NCI-H345 treated with DMSO at 0.1 percent for 48 hours (cell line): ENCODE measurements around the gene PARS2.

Experiments used
- DNase-seq: peaks from one replicate; lab custom pipeline; 2025; ENCODE audit not compliant: unreplicated experiment; lab: John Stamatoyannopoulos, UW

Gene PARS2

DNA sequence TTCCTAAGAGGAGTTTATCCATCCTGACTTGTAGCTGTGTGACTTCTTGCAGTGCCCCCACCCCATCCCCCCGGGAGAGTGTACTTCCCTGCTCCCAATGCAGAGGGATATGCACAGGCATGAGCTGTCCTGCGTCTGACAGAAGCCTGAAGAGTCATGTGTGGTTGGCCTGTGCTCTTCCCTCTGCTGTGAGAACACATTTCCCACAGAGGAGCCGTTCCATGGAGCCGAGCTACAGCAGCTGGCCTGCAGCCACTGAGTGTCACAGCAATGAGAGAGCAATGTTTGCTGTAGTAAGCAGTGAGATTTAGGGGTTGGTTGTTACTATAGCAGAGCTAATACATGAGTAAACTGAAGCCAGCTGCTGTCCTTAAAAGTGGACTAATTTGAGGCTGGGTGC is 22.0 kb downstream of the PARS2 start:
- no peak for DNase-seq

DNA sequence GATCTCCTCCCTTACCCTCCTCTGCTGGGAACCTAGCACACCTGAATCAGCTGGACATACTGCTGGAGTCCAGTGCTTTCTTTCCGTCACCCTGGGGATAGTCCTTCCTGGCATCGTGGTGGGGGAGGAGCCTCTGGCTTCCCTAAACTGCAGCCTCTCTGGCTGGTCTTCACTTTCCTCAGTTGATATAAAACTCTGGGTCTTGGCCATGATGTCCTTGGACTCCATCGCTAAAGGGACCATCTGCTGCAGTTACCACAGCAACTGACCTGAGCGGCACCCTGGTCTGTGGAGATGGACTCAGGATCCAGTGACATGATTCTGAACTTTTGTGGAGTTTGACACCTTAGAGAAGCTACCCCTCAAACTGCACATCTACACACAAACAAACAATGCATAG is 22.8 kb downstream of the PARS2 start:
- no peak for DNase-seq

DNA sequence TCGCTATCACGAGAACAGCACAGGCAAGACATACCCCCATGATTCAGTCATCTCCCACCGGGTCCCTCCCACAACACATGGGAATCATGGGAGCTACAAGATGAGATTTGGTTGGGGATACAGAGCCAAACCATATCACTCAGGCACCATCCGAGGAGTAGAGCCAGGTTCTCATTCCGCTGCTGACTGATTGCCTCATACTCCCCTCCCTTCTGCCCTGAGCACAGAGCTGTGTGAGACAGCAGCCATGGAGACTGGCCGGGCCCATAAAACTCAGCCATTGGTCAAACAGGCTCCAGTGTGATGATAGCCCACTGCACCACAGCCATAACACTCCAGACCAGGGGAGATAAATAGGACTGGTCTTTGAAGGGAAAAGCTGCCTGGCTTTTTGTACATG is 26.1 kb downstream of the PARS2 start:
- DNase-seq, result no peak

DNA sequence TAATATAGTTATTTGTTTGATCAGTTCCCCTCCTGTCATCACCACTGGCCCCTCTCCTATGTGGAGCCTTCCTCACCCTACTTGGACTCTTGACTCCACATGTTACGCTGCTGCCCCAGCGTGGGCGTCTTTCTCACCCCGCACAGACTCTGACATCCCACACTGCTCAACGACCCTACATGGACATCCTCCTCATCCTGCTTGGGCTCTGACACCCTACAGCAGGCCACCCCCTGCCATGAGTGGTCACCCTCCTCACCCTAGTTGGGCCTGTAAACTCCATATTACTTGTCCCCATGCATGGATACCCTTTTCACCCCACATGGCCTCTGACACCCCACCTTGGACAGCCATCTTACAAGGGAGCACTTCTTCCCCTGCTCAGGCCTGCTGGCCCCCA is 27.6 kb downstream of the PARS2 start:
- DNase-seq, result no peak

DNA sequence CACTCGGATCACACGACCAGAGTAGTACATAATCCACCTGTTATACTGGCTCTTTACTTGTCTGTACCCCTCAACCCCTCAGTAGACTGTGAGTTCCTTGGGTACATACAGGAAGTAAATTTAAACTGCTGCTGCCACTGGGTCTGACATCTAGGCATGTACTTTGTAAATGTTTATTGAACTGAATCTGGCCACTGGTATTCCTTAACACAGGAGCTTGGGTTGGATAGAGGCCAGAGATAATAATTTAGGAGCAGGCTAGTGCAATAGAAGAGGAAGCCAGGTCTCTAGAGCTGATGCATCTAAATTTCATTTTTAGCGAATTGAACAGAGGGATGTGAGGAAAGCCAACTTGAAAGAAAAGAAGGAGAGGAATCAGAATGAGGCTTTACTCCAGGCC is 36.3 kb downstream of the PARS2 start:
- no peak for DNase-seq

DNA sequence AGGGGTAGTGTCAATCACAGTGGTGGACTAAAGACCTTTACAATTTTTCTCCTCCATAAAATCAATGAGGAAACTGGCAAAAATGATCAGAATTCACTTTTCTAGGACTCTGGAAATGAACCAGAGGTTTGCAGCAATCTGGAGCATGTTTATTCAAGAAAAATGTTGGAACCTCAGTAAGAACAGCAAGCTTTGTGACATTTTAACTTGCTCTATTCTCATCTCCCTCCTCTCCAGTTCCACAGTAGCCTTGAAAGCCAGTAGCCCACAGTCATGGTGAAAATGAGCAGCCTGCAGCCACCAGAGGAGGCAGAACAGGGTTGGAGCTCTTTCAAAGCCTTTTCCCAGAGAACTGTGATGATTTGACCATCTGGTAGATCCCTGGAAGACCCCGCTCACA is 39.6 kb downstream of the PARS2 start:
- no peak for DNase-seq

DNA sequence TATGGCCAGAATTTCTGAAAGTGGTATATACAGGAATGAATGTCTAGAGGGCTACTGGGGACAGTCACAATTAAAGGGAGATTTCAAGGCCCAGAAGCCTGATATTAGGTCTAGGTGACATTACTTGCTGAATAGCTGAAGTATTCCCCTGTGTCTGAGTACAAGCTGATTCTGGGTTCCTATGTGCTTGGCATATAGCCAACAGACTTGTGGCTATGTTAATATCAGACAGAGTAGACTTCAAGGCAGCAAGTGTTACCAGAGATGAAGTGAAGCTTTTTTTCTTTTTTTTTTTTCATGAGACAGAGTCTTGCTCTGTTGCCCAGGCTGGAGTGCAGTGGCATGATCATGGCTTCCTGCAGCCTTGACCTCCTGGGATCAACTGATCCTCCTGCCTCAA is 40.3 kb downstream of the PARS2 start:
- DNase-seq, result no peak

DNA sequence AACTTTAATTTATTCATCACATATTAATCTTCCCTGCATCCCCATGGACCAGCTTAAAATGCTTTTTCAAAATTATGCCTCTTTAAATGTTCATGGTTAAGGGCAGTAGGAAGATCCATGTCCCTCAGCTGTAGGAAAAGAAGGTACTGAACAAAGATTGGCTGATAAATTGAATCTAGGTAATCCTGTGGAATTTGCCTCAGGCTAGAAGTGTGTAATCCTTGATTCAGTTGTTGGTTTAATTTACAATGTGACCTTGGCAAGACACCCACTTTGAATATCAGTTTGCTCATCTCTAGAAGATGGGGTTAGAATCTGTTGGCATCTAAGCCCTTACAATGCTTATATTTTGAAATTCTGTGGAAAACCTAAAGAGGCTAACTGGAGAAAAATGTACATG is 42.6 kb downstream of the PARS2 start:
- no peak for DNase-seq

DNA sequence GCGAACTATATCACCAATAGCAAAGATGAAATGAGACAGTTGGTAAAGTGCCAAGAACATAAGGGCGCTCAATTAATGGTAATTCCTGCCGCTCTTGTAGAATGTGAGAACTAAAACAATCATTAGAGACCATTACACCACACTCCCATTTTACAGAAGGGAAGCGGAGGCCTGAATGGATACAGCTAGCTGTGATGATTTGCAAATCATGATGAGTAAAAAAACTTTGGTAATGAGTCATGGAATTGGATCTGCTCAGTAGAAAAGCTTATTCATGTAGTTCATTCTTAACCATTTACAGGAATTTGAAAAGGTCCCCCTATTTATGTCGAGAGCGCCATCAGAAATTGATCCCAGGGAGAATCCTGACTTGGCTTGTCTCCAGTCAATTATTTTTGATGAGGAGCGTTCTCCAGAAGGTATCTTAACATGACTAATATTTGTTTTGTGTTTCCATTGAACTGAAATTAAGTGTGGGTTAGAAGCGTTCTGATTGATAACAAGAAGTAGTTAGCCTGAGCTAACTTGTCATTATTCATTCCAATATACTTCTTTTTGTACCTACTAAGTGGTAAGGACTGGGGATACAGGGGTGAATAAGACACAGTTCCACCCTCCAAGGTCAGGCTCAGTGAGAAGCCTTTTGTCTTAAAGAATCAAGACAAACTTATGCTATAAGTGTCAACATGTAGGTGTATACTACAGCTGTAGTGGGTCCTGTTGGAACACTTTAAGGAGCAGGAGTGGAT is 47.9 kb downstream of the PARS2 start:
- DNase-seq, result no peak

DNA sequence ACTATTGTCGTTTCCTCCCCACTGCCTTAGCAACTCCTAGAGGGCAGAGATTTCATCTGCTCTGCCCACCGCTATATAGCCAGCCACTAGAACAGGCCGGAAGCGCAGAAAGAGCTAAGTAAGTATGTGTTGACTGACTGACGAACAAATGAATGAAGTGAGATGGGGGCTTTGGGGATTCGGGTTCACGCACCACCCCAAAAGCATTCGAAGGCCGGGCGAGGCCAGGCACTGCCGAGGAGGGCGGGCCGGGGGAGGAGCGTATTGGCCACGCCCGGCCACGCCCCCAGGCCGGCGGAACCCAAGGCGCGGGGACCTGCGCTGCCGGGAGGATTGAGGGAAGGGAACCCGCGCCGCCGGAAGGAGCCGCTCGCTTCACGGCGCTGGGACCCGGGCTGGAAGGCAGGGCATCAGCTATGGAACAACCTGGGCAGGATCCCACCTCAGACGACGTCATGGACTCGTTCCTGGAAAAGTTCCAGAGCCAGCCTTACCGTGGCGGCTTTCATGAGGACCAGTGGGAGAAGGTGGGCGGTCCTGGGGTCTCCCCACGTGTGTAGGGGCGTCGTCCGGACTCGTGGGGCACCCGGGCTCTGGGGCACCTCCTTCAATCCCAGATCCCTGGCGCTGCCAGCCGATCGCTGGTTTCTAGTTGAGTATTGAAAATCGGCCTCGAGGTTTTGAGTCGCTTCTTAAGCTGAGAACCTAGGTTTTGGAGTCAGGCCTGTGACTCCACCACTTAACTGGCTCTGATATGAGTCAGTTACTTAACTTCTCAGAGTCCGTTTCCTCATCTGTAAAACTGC is 48.6 kb downstream of the PARS2 start, which contains the start of gene TTC4:
TSS of gene TTC4 (plus strand) at position 369 of the 806 bp plus-strand sequence. CDS start at position 417, 48 bp downstream.
- DNase-seq, result peak; percentile 60

DNA sequence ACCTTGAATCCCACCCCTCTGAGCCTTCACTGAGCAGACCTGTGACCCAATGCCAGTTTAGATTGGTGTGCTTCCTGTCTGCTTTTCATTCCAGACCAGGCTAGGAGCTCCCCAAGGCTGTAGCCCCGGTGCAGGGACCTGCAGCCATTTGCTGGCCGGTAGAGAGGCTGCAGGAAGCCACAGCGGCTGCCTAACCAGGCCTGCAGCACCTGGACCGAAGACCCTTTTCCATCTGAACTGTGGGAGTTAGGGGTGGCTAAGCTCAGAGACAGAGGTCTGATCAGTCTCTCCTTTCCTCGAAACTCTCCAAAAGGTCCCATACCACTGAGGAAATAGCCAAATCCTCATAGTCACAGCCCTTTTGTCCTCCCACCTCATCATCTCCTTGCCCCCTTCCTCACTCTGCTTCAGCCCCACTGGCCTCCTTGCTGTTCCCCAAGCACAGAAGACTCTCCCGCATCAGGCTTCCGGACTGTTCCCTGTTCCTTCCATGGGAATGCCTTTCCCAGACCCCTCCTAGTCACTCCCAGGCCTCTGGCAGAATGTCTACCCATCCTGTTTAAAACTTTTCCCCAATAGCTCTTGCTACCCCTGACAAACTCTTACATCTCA is 49.3 kb downstream of the PARS2 start:
- DNase-seq, result no peak

DNA sequence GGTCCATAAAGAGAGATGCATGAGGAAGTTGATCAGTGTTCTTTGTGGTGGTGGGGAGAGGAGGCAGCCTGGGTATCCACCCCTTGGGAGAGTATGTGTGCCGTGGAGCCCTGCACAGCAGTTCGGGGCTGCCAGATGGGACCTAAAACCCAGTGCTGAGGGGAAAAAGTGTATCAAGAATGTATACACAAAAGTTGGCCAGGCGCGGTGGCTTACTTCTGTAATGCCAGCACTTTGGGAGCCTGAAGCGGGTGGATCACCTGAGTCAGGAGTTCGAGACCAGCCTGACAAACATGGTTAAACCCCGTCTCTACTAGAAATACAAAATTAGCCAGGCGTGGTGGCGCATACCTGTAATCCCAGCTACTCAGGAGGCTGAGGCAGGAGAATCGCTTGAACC is 52.8 kb downstream of the PARS2 start:
- no peak for DNase-seq

DNA sequence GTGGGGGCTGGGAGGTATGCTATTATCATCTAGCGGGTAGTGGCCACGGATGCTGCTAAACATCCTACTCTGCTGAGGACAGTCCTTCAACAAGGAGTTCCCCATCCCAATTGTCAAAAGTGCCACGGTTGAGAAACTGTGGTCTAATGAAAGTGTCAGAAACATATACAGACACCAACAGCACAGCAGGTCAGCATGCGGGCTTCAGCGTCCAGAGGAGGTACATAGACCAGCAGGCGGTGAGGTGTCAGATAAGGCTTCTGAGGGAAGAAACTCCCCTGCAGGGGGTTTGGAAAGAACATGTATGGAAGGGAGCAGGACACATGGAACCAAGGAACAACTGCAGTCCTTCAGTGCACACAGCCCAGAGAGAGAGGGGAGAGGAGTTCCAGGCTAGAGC is 53.5 kb downstream of the PARS2 start:
- DNase-seq, result no peak

DNA sequence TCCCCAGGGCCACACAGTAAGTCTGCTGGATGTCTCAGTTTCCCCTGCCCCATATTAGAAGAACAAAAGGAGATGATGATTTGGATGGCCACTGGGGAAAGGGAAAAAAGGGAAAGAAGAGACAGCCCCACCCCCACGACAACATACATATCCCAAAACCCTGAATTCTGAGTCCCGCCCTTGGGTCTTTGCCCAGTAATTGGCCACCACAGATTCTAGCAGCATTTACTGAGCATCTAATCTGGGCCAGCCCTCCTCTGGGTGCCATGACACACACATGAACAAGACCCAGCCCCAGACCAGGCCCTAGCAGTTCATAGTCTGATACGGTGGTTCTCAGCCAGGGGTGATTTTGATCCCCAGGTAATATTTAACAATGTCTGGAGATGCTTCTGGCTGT is 53.9 kb downstream of the PARS2 start:
- DNase-seq, result no peak

DNA sequence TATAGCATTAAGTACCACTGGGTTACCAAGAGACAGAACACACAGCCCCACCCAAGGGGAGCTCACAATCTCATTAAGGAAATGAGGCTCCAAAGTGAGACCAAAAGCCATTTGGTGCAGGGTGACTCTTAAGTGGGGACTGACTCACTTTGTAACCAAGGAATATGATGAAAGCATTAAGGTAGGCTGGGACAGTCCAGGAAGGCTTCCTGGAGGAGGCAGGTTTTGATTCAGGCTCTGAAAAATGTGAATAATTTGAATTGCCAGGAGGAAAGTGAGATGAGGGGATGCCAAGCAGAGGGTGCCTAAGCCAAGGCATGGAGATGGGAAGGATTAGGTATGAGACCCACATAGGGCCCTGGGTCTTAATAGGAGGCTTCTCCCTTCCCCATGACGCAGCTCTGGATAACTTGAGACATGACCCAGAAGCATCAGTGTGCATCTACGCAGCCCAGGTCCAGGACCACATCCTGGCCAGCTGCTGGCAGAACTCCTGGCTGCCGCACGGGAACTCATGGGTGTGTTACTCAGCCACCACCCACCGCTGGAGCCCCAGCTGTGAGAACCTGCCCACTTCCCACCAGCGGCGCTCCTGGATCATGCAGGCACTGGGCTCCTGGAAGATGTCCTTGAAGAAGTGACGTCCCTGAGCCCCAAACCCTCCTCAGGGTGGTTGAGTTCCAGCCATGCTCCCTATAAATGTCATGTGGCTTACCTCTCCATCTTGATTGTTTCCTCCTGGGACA is 54.6 kb downstream of the PARS2 start:
- no peak for DNase-seq

DNA sequence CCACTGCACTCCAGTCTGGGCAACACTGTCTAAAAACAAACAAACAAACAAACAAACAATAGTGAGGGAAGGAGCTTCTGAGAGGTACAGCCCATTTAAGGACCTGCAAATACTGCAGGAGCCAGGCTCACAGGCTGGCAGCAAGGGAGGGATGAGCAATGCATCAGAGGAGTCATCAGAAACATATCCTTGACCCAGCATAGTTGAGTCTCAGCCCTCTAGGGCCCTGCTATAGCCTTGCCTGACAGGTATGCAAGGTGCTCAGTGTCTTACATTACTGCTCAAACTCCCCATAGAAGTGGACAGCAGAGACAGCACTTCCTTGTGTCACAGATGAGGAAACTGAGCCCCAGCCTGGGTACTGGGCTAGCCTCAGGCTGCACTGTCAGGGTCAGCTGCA is 55.9 kb downstream of the PARS2 start:
- DNase-seq, result no peak
